H9 (cell line): ENCODE results near the gene BORCS8. TPM values are rescaled to one million over a fixed set of nuclear protein-coding genes. Genes with fewer than 3 reads are reported as not detected.

Experiments used
- DNase-seq: peaks from one replicate; pipeline ENCODE4 v3.0.0-alpha.2; 2017
- H2AFZ ChIP-seq: one replicate; pipeline ENCODE4 v1.6.1; 2013; ENCODE audit warnings: mild to moderate bottlenecking, low read length, control low read depth, moderate library complexity
- H2AK5ac ChIP-seq: 2 replicates; pipeline ENCODE4 v1.6.1; 2013; ENCODE audit warnings: low read length, control low read depth, mixed read lengths; ENCODE audit not compliant: insufficient read length
- H2BK120ac ChIP-seq: one replicate; pipeline ENCODE4 v1.6.1; 2013; ENCODE audit warnings: low read depth, mild to moderate bottlenecking, low read length, control low read depth, inconsistent platforms; ENCODE audit not compliant: poor library complexity, severe bottlenecking
- H2BK12ac ChIP-seq: 2 replicates; pipeline ENCODE4 v1.6.1; 2013; ENCODE audit warnings: low read length, control low read depth, mixed read lengths, low read depth; ENCODE audit not compliant: insufficient read length
- H2BK15ac ChIP-seq: 2 replicates; pipeline ENCODE4 v1.6.1; 2013; ENCODE audit warnings: low read depth, low read length, control low read depth
- H2BK20ac ChIP-seq: one replicate; pipeline ENCODE4 v1.6.1; 2013; ENCODE audit warnings: low read depth, mild to moderate bottlenecking, low read length, control low read depth, inconsistent platforms; ENCODE audit not compliant: poor library complexity, severe bottlenecking
- H2BK5ac ChIP-seq: 2 replicates; pipeline ENCODE4 v1.6.1; 2013; ENCODE audit warnings: low read length, control low read depth, mixed read lengths; ENCODE audit not compliant: insufficient read length
- H3K14ac ChIP-seq: 2 replicates; pipeline ENCODE4 v1.6.1; 2013; ENCODE audit warnings: low read length, control low read depth; ENCODE audit not compliant: insufficient read depth
- H3K18ac ChIP-seq: 2 replicates; pipeline ENCODE4 v1.6.1; 2013; ENCODE audit warnings: low read depth, mild to moderate bottlenecking, mixed read lengths, low read length, control low read depth; ENCODE audit not compliant: insufficient read length
- H3K23ac ChIP-seq: 2 replicates; pipeline ENCODE4 v1.6.1; 2013; ENCODE audit warnings: low read length, control low read depth, mixed read lengths, low read depth; ENCODE audit not compliant: insufficient read length
- H3K23me2 ChIP-seq: 2 replicates; pipeline ENCODE4 v1.6.1; 2013; ENCODE audit warnings: low read depth, mild to moderate bottlenecking, mixed read lengths, low read length, control low read depth; ENCODE audit not compliant: insufficient read length, poor library complexity, severe bottlenecking
- H3K27ac ChIP-seq: 2 replicates; pipeline ENCODE4 v1.5.1; 2013; ENCODE audit warnings: low read length, control low read depth, mixed read lengths, low read depth; ENCODE audit not compliant: insufficient read length
- H3K27me3 ChIP-seq: 2 replicates; pipeline ENCODE4 v1.6.1; 2013; ENCODE audit warnings: low read length, control low read depth, inconsistent platforms; ENCODE audit not compliant: insufficient read depth
- H3K4ac ChIP-seq: 2 replicates; pipeline ENCODE4 v1.6.1; 2013; ENCODE audit warnings: low read depth, mild to moderate bottlenecking, control low read depth, inconsistent platforms, low read length, moderate library complexity
- H3K4me1 ChIP-seq: 2 replicates; pipeline ENCODE4 v1.6.1; 2013; ENCODE audit warnings: low read length, control low read depth, inconsistent platforms; ENCODE audit not compliant: insufficient read depth
- H3K4me2 ChIP-seq: 2 replicates; pipeline ENCODE4 v1.6.1; 2013; ENCODE audit warnings: low read length, control low read depth, mixed read lengths; ENCODE audit not compliant: insufficient read length, insufficient read depth
- H3K56ac ChIP-seq: 2 replicates; pipeline ENCODE4 v1.6.1; 2013; ENCODE audit warnings: low read depth, mild to moderate bottlenecking, mixed read lengths, low read length, control low read depth; ENCODE audit not compliant: insufficient read length
- H3K79me1 ChIP-seq: 2 replicates; pipeline ENCODE4 v1.6.1; 2013; ENCODE audit warnings: low read depth, mild to moderate bottlenecking, moderate library complexity, low read length, control low read depth, inconsistent platforms; ENCODE audit not compliant: insufficient read depth, poor library complexity, severe bottlenecking
- H3K79me2 ChIP-seq: 2 replicates; pipeline ENCODE4 v1.6.1; 2013; ENCODE audit warnings: low read length, control low read depth, inconsistent platforms; ENCODE audit not compliant: insufficient read depth
- H3K9ac ChIP-seq: 2 replicates; pipeline ENCODE4 v1.6.1; 2013; ENCODE audit warnings: low read length, control low read depth, mixed read lengths; ENCODE audit not compliant: insufficient read length; ENCODE audit errors: extremely low read depth
- H3K9me3 ChIP-seq: one replicate; pipeline ENCODE4 v1.6.1; 2013; ENCODE audit warnings: low read depth, low read length, inconsistent platforms; ENCODE audit not compliant: control insufficient read depth
- H3T11ph ChIP-seq: one replicate; pipeline ENCODE4 v1.6.1; 2013; ENCODE audit warnings: mild to moderate bottlenecking, low read length, control low read depth, inconsistent platforms
- H4K20me1 ChIP-seq: one replicate; pipeline ENCODE4 v1.6.1; 2013; ENCODE audit not compliant: control insufficient read depth, insufficient read length, insufficient read depth
- H4K5ac ChIP-seq: 2 replicates; pipeline ENCODE4 v1.6.1; 2013; ENCODE audit warnings: low read depth, mild to moderate bottlenecking, mixed read lengths, low read length, control low read depth; ENCODE audit not compliant: insufficient read length
- H4K8ac ChIP-seq: replicated peaks from 2 replicates; pipeline ENCODE4 v1.6.1; 2013; ENCODE audit warnings: low read length, control low read depth, mixed read lengths, low read depth; ENCODE audit not compliant: insufficient read length
- H4K91ac ChIP-seq: 2 replicates; pipeline ENCODE4 v1.6.1; 2013; ENCODE audit warnings: low read depth, mild to moderate bottlenecking, moderate library complexity, mixed read lengths, low read length, control low read depth; ENCODE audit not compliant: insufficient read length
- H3K27ac Mint-ChIP-seq, 3 experiments: 2 replicates in 2 of 3; 3 replicates in 1 of 3; pipeline ENCODE4 v1.8.0; 2020 to 2021; ENCODE audit warnings: mixed read lengths in 3 of 3, mild to moderate bottlenecking in 1 of 3, moderate library complexity in 1 of 3
- H3K27me3 Mint-ChIP-seq: 2 replicates; pipeline ENCODE4 v1.8.0; 2021; ENCODE audit warnings: low read depth, mild to moderate bottlenecking, moderate library complexity, mixed read lengths
- H3K36me3 Mint-ChIP-seq, 3 experiments: 2 replicates in 2 of 3; 3 replicates in 1 of 3; pipeline ENCODE4 v1.8.0; 2020 to 2021; ENCODE audit warnings: low read depth in 3 of 3, mixed read lengths in 3 of 3; ENCODE audit not compliant: insufficient read depth in 1 of 3
- H3K4me1 Mint-ChIP-seq, 2 experiments: 2 replicates each; pipeline ENCODE4 v1.8.0; 2020; ENCODE audit warnings: mixed read lengths in 2 of 2
- H3K4me3 Mint-ChIP-seq, 2 experiments: 2 replicates in 1 of 2; 3 replicates in 1 of 2; pipeline ENCODE4 v1.8.0; 2020 to 2021; ENCODE audit warnings: mild to moderate bottlenecking in 2 of 2, mixed read lengths in 2 of 2, moderate library complexity in 1 of 2
- H3K9me3 Mint-ChIP-seq, 2 experiments: 2 replicates in 1 of 2; 3 replicates in 1 of 2; pipeline ENCODE4 v1.8.0; 2020; ENCODE audit warnings: mild to moderate bottlenecking in 2 of 2, mixed read lengths in 2 of 2, moderate library complexity in 1 of 2
- CTCF ChIP-seq: fragments of 200-600 bp; sonication (generic); conservative IDR thresholded peaks from 3 replicates; pipeline ENCODE4 v1.8.0; 2021; ENCODE audit warnings: antibody characterized with exemption, mild to moderate bottlenecking
- WGBS: extraction: QIAGEN DNeasy Blood & Tissue Kit; methylation state at CpG from one replicate; pipeline ENCODE4 v1.1.7; 2013; ENCODE audit warnings: missing lambda C conversion rate, low lambda C conversion rate, mixed read lengths; ENCODE audit not compliant: insufficient read length; ENCODE audit errors: extremely low coverage; 5-methylcytosine and 5-hydroxymethylcytosine counted together
- total RNA-seq: library from RNA; stranded (reverse); gene quantifications from 2 replicates; pipeline ENCODE4 v1.2.1, GENCODE V29; 2021

Gene BORCS8
- total RNA-seq, 1 experiment from 2014 or later: 20.4 TPM

- no peak overlapping the region for H3K56ac ChIP-seq
- no peak overlapping the region for H2BK20ac ChIP-seq
- H3K79me2 ChIP-seq: no peaks in the 10 kb centered on the region
- TF ChIP-seq CTCF: no peak
- H2BK120ac ChIP-seq: no peak overlapping the region
- Mint-ChIP-seq H3K4me1 (peaks cover 18 to 32% of the 10 kb centered on the region in 2 experiments), H3K9me3 (no peaks in the 10 kb centered on the region), H3K27ac (no peak overlapping the region), H3K4me3 (no peak overlapping the region), H3K36me3 (peaks cover 0 to 3% (median 0%) of the 10 kb centered on the region in 3 experiments; a peak in 1 of 7 replicates), H3K27me3 (peaks cover 63% of the 10 kb centered on the region)
- no peak overlapping the region for H2AK5ac ChIP-seq
- no peak overlapping the region for H4K8ac ChIP-seq
- H3K23me2 ChIP-seq: no peaks in the 10 kb centered on the region
- no peak overlapping the region for H3K23ac ChIP-seq
- no peak overlapping the region for H3K14ac ChIP-seq
- H2AFZ ChIP-seq: no peak overlapping the region
- no peaks in the 10 kb centered on the region for H3K4me1 ChIP-seq
- H2BK5ac ChIP-seq: no peak overlapping the region
- H3K9ac ChIP-seq: no peak overlapping the region
- H4K5ac ChIP-seq: no peak overlapping the region
- no peak overlapping the region for H3K4ac ChIP-seq
- no peak overlapping the region for H3K18ac ChIP-seq
- no peak overlapping the region for H2BK12ac ChIP-seq
- no peak overlapping the region for H2BK15ac ChIP-seq
- no peak for DNase-seq
- no peak overlapping the region for H4K91ac ChIP-seq
- H3K79me1 ChIP-seq: no peaks in the 10 kb centered on the region
- H3K9me3 ChIP-seq: no peaks in the 10 kb centered on the region
- peaks cover 6% of the 10 kb centered on the region; the same call in 1 of the 2 replicates for H3K27me3 ChIP-seq
- no peak overlapping the region for H3K27ac ChIP-seq
- no peak overlapping the region for H3K4me2 ChIP-seq
- H4K20me1 ChIP-seq: no peaks in the 10 kb centered on the region
- WGBS: no CpG with 5 or more reads among the region's 8 CpGs
- H3T11ph ChIP-seq: no peak overlapping the region
Observed at GRCh38 chr19:19171821-19172532, 20.0 kb downstream of the BORCS8 start.
